BLaER1 (cell line): Measurements from ENCODE around the gene VAMP8.
A peak's percentile ranks its signal among the peaks of the same experiment; 100 is the strongest.

Experiments
- H3K27ac ChIP-seq: shearing (Covaris generic); formaldehyde crosslinking; 2 replicates; pipeline ENCODE4 v1.8.1; 2022
- H3K27me3 ChIP-seq: shearing (Covaris generic); formaldehyde crosslinking; 2 replicates; pipeline ENCODE4 v1.8.1; 2022
- H3K36me3 ChIP-seq: shearing (Covaris generic); formaldehyde crosslinking; 2 replicates; pipeline ENCODE4 v1.8.1; 2022
- H3K4me1 ChIP-seq: shearing (Covaris generic); formaldehyde crosslinking; 2 replicates; pipeline ENCODE4 v1.8.1; 2022
- H3K4me2 ChIP-seq: shearing (Covaris generic); formaldehyde crosslinking; 2 replicates; pipeline ENCODE4 v1.8.1; 2022
- H3K4me3 ChIP-seq: shearing (Covaris generic); formaldehyde crosslinking; 2 replicates; pipeline ENCODE4 v1.8.1; 2022
- H3K9ac ChIP-seq: shearing (Covaris generic); formaldehyde crosslinking; 2 replicates; pipeline ENCODE4 v1.8.1; 2022
- H3K9me3 ChIP-seq: shearing (Covaris generic); formaldehyde crosslinking; 2 replicates; pipeline ENCODE4 v1.8.1; 2022
- H4K20me1 ChIP-seq: shearing (Covaris generic); formaldehyde crosslinking; 2 replicates; pipeline ENCODE4 v1.8.1; 2022
- Cebpa-rat ChIP-seq: shearing (Covaris generic); IDR thresholded peaks from 2 replicates; pipeline ENCODE4 v1.8.1; 2022

The VAMP8 gene

GRCh38 chr2:85578243-85579180 lies 1.1 kb downstream of the VAMP8 start:
- no peaks in the 10 kb centered on the region for H3K9me3 ChIP-seq
- H3K9ac ChIP-seq: peak overlapping the region; percentile 79
- no peaks in the 10 kb centered on the region; the same call in 1 of the 2 replicates for H3K36me3 ChIP-seq
- peaks cover 77% of the 10 kb centered on the region for H3K4me1 ChIP-seq
- no peaks in the 10 kb centered on the region for H4K20me1 ChIP-seq
- H3K4me3 ChIP-seq: peak overlapping the region; percentile 53
- no peak for TF ChIP-seq Cebpa-rat
- H3K27ac ChIP-seq: peak overlapping the region; percentile 95
- H3K27me3 ChIP-seq: no peaks in the 10 kb centered on the region
- peak overlapping the region; percentile 92 for H3K4me2 ChIP-seq

DNA sequence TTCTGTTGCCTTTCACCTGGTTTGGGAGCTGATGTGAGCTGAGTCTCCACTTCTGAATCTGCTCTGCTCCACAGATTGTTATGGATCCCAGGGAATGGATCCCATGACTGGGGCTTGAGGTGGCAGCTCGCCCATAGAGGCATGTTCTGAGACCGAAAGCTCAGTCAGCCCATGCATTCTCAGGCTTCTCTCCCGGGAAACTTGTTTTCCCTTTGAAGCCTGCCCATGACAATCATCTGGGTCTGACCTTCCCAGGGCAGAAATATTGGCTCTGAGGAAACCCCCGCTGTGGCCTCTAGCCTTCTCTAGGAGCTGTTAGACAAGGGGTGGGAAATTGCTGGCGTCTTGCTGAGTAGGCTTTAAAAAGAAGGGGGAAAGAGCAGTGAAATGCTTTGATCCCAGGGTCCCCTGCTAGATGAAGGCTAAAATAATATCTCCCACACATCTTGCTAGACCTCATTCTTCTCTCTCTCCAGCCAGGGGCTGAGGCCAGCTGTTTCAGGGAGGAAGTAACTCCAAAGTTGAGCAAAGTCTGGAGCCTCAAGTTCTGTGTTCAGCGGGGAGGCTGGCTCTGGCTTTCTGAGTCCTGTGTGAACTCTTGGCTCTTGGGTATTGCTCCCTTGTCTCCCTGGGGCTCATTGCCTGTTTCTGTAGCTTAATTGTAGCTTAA lies 2.0 kb downstream of the VAMP8 start:
- H3K4me3 ChIP-seq: peak overlapping the region; percentile 53
- H3K36me3 ChIP-seq: no peaks in the 10 kb centered on the region; the same call in 1 of the 2 replicates
- peak overlapping the region; percentile 92 for H3K4me2 ChIP-seq
- H3K27ac ChIP-seq: peak overlapping the region; percentile 95
- no peaks in the 10 kb centered on the region for H3K9me3 ChIP-seq
- H3K4me1 ChIP-seq: peaks cover 82% of the 10 kb centered on the region
- H3K9ac ChIP-seq: peak overlapping the region; percentile 79
- no peaks in the 10 kb centered on the region for H4K20me1 ChIP-seq
- no peak for TF ChIP-seq Cebpa-rat
- H3K27me3 ChIP-seq: no peaks in the 10 kb centered on the region

- TF ChIP-seq Cebpa-rat: no peak
- peak overlapping the region; percentile 53; the same call in 1 of the 2 replicates for H3K4me3 ChIP-seq
- peak overlapping the region; percentile 95 for H3K27ac ChIP-seq
- no peaks in the 10 kb centered on the region for H3K9me3 ChIP-seq
- H3K9ac ChIP-seq: peak overlapping the region; percentile 79
- H3K4me1 ChIP-seq: peaks cover 87% of the 10 kb centered on the region
- H4K20me1 ChIP-seq: no peaks in the 10 kb centered on the region
- H3K4me2 ChIP-seq: peak overlapping the region; percentile 92
- H3K36me3 ChIP-seq: no peaks in the 10 kb centered on the region; the same call in 1 of the 2 replicates
- no peaks in the 10 kb centered on the region for H3K27me3 ChIP-seq
These were observed 2.8 kb downstream of the VAMP8 start for GRCh38 chr2:85580206-85580605.

GRCh38 chr2:85582492-85582891 lies 5.1 kb downstream of the VAMP8 start:
- no peak for TF ChIP-seq Cebpa-rat

GRCh38 chr2:85583667-85584353 lies 6.4 kb downstream of the VAMP8 start:
- Histone ChIP-seq H4K20me1 (no peaks in the 10 kb centered on the region), H3K4me2 (peak overlapping the region; percentile 99), H3K9ac (peak overlapping the region; percentile 83), H3K4me3 (peak overlapping the region; percentile 75), H3K27me3 (no peaks in the 10 kb centered on the region), H3K27ac (peak overlapping the region; percentile 89), H3K4me1 (peaks cover 93% of the 10 kb centered on the region), H3K36me3 (no peaks in the 10 kb centered on the region; the same call in 1 of the 2 replicates), H3K9me3 (no peaks in the 10 kb centered on the region)
- TF ChIP-seq Cebpa-rat: 0 out of 2 replicates have a peak, but pooled peaks have one; percentile 31

More at GRCh38 chr2:85582492-85582891, 5.1 kb downstream of the VAMP8 start:
- Histone ChIP-seq H3K36me3 (no peaks in the 10 kb centered on the region; the same call in 1 of the 2 replicates), H3K4me3 (no peak overlapping the region), H3K27me3 (no peaks in the 10 kb centered on the region), H3K4me2 (peak overlapping the region; percentile 29; the same call in 1 of the 2 replicates), H3K9ac (no peak overlapping the region), H3K27ac (no peak overlapping the region), H4K20me1 (no peaks in the 10 kb centered on the region), H3K9me3 (no peaks in the 10 kb centered on the region), H3K4me1 (peaks cover 93% of the 10 kb centered on the region)

DNA sequence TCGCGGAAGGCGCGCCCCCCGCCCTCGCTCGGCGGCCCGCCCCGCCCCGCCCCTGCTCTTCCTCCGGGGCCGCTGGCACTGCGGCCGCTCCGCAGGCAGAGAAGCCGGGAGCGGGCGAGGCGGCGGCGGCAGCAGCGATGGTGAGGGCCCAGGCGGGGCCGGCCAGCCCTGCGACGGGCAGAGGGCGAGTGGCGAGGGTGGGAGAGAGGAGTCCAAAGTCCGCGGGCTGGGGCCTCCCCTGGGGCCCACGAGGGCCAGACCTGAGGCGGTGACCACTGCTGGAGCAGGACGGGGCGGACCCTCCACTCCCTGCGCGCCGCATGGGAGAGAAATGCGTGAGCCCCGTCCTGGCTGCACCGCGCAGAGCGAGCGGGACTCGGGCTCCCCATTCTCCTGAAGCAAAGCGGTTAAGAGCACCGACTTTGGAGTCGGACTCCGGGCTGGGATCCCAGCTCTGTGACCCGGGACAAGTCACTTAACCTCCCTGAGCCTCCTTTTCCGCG lies 7.0 kb downstream of the VAMP8 start, which contains the start of gene VAMP5:
Gene VAMP5 (plus strand): TSS at position 78 of the 503 bp plus-strand sequence. CDS start 60 bp downstream, at position 138.
- no peaks in the 10 kb centered on the region for H4K20me1 ChIP-seq
- H3K4me3 ChIP-seq: peak within 1 kb of the TSS; percentile 75
- peaks cover 93% of the 10 kb centered on the region for H3K4me1 ChIP-seq
- peak within 1 kb of the TSS; percentile 89 for H3K27ac ChIP-seq
- TF ChIP-seq Cebpa-rat: no peak
- peak within 1 kb of the TSS; percentile 99 for H3K4me2 ChIP-seq
- H3K9me3 ChIP-seq: no peaks in the 10 kb centered on the region
- H3K9ac ChIP-seq: peak within 1 kb of the TSS; percentile 83
- H3K27me3 ChIP-seq: no peaks in the 10 kb centered on the region
- no peaks in the 10 kb centered on the region; the same call in 1 of the 2 replicates for H3K36me3 ChIP-seq

DNA sequence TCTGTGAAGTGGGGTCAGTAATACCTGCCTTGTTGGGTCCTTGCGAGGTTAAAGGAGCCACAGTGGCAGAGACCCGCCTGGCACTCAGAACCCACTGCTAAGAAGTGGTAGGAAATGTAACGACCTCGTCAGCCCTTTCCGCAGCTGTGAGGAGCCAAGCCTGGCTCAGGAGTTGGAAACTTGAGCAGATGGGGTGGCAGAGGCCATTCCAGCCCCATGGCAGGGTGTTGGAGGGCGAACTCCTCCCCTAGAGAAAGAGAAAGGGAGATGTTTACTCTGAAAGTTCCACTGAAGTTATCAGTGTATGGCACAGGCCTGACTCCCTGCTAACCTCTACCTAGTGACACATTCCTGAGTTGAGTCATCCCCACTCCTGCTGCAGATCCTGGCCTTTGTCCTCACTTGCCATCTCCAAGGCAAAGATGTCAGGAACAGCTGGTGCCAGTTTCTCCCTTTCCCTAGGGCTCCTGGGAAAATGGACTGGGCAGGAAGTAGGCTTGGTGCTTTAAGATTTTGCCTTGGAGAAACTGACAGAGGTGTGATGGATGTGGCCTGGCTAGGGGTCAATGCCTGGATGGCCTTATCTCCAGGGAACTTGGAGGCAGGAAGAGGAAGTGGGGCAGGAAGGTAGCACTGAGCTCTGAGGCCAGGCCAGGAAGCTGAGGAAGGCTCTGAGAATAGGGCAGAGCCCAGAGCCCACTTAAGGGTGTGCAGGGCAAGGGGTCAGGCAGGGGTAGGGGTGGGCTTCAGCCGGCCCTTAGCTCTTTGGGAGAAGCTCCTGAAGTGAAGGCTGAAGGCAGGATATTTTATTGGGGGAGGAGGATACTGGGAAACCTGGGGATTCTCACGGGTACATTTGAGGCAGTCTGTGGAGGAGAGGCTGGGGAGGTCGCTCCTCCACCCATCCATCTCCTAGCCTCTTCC lies 7.7 kb downstream of the VAMP8 start:
- Histone ChIP-seq H3K36me3 (peaks cover under 1% of the 10 kb centered on the region; the same call in 1 of the 2 replicates), H3K9ac (peak overlapping the region; percentile 83), H3K27me3 (no peaks in the 10 kb centered on the region), H3K4me3 (peak overlapping the region; percentile 75), H3K4me2 (peak overlapping the region; percentile 99), H3K4me1 (peaks cover 93% of the 10 kb centered on the region), H4K20me1 (peaks cover 6% of the 10 kb centered on the region; the same call in 1 of the 2 replicates), H3K27ac (peak overlapping the region; percentile 89), H3K9me3 (no peaks in the 10 kb centered on the region)
- TF ChIP-seq Cebpa-rat: no peak

GRCh38 chr2:85585781-85586105 lies 8.4 kb downstream of the VAMP8 start:
- H3K9me3 ChIP-seq: no peaks in the 10 kb centered on the region
- H3K4me1 ChIP-seq: peaks cover 93% of the 10 kb centered on the region
- TF ChIP-seq Cebpa-rat: no peak
- H3K4me2 ChIP-seq: peak overlapping the region; percentile 99
- peak overlapping the region; percentile 89 for H3K27ac ChIP-seq
- peak overlapping the region; percentile 83 for H3K9ac ChIP-seq
- H3K27me3 ChIP-seq: no peaks in the 10 kb centered on the region
- H4K20me1 ChIP-seq: peaks cover 10% of the 10 kb centered on the region; the same call in 1 of the 2 replicates
- peak overlapping the region; percentile 75 for H3K4me3 ChIP-seq
- H3K36me3 ChIP-seq: peaks cover 5% of the 10 kb centered on the region; the same call in 1 of the 2 replicates
